ENCODE measurements around the gene AQP1. TPM values are rescaled to one million over a fixed set of nuclear protein-coding genes. Genes with fewer than 3 reads are reported as not detected.

Gene AQP1
- total RNA-seq, 1 donor from 2014 or later: 243 TPM

DNA sequence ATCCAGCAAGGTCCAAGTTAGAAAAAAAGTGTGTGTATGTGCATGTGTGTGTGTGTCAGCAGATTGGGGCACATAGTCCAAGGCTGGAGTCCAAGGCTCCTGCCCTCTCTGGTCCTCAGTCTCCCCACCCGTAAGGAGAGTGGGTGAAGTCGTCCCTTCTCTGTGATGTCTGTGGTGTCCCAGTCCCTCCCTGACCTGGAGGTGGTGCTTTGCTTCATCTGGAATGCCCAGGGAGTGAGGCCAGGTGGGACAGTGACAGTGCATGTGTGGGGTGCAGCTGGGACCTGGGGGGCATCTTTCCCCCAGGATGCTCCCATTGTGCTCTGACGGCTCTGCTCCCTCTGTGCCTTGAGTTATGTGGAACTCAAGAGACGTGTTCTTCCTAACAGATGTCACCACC is 18.0 kb downstream of the AQP1 start:
- intact Hi-C loops (cut with DNase I): no loop called here
- no peak overlapping the region for H3K27ac ChIP-seq
- H3K4me1 ChIP-seq: no peaks in the 10 kb centered on the region
- H3K9me3 ChIP-seq: no peaks in the 10 kb centered on the region
- no peak for DNase-seq (ENCODE audit: extremely low spot score in 2 of 2)
- TF ChIP-seq POLR2A (IDR thresholded peaks at IDR 0.05) (no peak), POLR2AphosphoS5 (IDR thresholded peaks at IDR 0.05; ENCODE audit: insufficient read depth in 1 of 2, low read depth in 1 of 2) (no peak)
- TF ChIP-seq, protein P1, sequence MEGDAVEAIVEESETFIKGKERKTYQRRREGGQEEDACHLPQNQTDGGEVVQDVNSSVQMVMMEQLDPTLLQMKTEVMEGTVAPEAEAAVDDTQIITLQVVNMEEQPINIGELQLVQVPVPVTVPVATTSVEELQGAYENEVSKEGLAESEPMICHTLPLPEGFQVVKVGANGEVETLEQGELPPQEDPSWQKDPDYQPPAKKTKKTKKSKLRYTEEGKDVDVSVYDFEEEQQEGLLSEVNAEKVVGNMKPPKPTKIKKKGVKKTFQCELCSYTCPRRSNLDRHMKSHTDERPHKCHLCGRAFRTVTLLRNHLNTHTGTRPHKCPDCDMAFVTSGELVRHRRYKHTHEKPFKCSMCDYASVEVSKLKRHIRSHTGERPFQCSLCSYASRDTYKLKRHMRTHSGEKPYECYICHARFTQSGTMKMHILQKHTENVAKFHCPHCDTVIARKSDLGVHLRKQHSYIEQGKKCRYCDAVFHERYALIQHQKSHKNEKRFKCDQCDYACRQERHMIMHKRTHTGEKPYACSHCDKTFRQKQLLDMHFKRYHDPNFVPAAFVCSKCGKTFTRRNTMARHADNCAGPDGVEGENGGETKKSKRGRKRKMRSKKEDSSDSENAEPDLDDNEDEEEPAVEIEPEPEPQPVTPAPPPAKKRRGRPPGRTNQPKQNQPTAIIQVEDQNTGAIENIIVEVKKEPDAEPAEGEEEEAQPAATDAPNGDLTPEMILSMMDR (IDR thresholded peaks at IDR 0.05): no peak
- H3K27me3 ChIP-seq: no peaks in the 10 kb centered on the region
- H3K4me3 ChIP-seq: no peak overlapping the region
- no peaks in the 10 kb centered on the region for H3K36me3 ChIP-seq

- H3K4me1 ChIP-seq: no peaks in the 10 kb centered on the region
- H3K36me3 ChIP-seq: no peaks in the 10 kb centered on the region
- no peak overlapping the region for H3K27ac ChIP-seq
- H3K27me3 ChIP-seq: no peaks in the 10 kb centered on the region
- DNase-seq (ENCODE audit: extremely low spot score in 2 of 2): no peak
- H3K9me3 ChIP-seq: no peaks in the 10 kb centered on the region
- intact Hi-C loops (cut with DNase I): no loop called here
- no peak overlapping the region for H3K4me3 ChIP-seq
- TF ChIP-seq, protein P1 (IDR thresholded peaks at IDR 0.05): no peak
- TF ChIP-seq POLR2AphosphoS5 (IDR thresholded peaks at IDR 0.05; ENCODE audit: insufficient read depth in 1 of 2, low read depth in 1 of 2) (no peak), POLR2A (IDR thresholded peaks at IDR 0.05) (no peak)
Observed at GRCh38 chr7:30930621-30931020, 19.0 kb downstream of the AQP1 start.

DNA sequence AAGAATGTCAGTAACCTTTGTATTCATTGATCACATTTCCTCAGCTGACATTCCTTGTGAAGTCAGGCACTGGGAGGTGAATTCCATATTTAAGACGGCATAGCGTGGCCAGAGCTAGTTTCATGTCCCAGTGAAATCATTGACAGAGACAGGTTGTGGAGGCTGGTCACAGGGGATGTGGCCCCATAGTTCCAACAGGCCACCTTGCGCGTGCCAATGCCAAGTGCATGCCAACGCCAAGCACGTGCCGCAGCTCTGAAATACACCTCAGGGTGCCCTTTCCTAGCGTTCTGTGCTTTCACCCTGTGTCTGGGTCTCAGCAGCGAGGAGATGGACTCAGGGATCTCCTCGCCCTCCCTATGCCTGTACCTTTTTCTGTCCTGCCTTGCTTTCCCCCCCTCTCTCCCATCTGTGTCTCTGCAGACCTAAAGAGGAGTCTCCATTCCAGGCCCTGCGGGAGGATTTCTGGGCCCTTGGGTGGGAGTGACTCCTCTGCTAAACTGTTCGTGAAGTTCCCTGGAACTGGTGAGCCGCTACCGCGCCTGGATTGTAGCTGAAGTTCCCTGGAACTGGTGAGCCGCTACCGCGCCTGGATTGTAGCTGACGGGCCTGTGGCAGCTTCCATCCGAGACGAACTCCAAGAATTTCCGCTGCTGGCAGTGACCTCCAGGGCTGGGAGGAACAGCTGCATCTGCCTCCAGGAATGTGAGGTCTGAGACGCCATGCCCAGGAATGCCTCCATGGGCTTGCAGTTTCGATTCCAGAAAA is 19.7 kb downstream of the AQP1 start:
- Histone ChIP-seq H3K36me3 (no peaks in the 10 kb centered on the region), H3K27me3 (no peaks in the 10 kb centered on the region), H3K9me3 (no peaks in the 10 kb centered on the region), H3K4me1 (no peaks in the 10 kb centered on the region), H3K27ac (no peak overlapping the region), H3K4me3 (no peak overlapping the region)
- intact Hi-C loops (cut with DNase I): no loop called here
- TF ChIP-seq, protein P1 (IDR thresholded peaks at IDR 0.05): no peak
- TF ChIP-seq POLR2A (IDR thresholded peaks at IDR 0.05) (no peak), POLR2AphosphoS5 (IDR thresholded peaks at IDR 0.05; ENCODE audit: insufficient read depth in 1 of 2, low read depth in 1 of 2) (no peak)
- DNase-seq (ENCODE audit: extremely low spot score in 2 of 2): no peak

DNA sequence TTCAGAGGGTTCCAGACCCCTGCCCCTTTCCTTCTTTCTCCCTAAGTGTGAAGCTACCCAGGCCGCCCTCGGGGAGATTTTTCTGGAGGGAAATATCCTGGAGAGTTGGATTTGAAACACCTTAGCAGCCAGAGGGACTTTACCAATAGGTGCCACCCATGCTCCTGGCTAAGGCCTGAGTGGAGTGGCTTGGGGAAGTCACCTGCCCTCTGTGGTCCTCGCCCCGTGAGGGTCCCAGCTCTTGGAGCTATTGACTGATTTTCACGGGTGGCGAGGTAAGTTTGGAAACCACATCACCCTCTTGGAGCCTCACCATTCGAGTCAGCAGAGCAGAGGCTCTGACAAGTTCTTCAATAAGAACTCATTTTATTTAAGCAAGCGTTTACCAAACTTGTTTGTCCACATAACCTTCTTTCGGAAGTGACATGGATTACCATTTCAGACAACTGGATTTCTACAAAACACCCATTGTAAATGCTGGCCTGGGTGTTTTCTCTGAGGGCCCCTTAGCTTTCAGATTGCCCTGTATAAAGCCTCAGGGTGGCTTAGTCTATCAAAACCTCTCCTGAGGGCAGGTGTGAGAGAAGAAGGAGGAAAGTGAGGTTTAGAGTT is 20.4 kb downstream of the AQP1 start:
- Histone ChIP-seq H3K36me3 (no peaks in the 10 kb centered on the region), H3K27me3 (no peaks in the 10 kb centered on the region), H3K4me3 (no peak overlapping the region), H3K9me3 (no peaks in the 10 kb centered on the region), H3K27ac (no peak overlapping the region), H3K4me1 (no peaks in the 10 kb centered on the region)
- no peak for DNase-seq (ENCODE audit: extremely low spot score in 2 of 2)
- intact Hi-C loops (cut with DNase I): no loop called here
- TF ChIP-seq POLR2A (IDR thresholded peaks at IDR 0.05) (no peak), POLR2AphosphoS5 (IDR thresholded peaks at IDR 0.05; ENCODE audit: insufficient read depth in 1 of 2, low read depth in 1 of 2) (no peak)
- TF ChIP-seq, protein P1 (IDR thresholded peaks at IDR 0.05): no peak

DNA sequence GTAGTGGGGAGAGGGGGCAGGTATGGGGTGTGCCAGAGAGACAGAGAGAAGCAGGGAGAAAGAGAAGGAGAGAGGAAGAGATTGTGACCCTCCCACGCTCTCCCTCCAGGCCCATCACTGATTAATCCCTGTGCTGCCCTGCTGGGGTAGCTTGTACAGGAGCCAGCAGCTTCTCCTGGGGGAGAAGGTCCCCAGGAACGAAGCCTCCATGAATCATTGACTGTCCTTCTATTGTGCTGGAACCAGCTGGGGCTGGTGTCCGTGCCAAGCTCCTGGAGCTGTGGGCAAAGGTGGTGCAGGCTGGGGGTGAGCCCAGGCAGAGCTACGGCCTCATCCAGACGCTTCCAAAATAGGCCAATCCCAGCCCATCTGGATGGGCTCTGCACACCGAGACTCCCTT is 20.9 kb downstream of the AQP1 start:
- TF ChIP-seq, protein P1 (IDR thresholded peaks at IDR 0.05): no peak
- TF ChIP-seq POLR2AphosphoS5 (IDR thresholded peaks at IDR 0.05; ENCODE audit: insufficient read depth in 1 of 2, low read depth in 1 of 2) (no peak), POLR2A (IDR thresholded peaks at IDR 0.05) (no peak)
- DNase-seq (ENCODE audit: extremely low spot score in 2 of 2): peak in 1 of 2 donors; percentile 90
- Histone ChIP-seq H3K27me3 (no peaks in the 10 kb centered on the region), H3K27ac (no peak overlapping the region), H3K4me3 (no peak overlapping the region), H3K9me3 (no peaks in the 10 kb centered on the region), H3K36me3 (no peaks in the 10 kb centered on the region), H3K4me1 (no peaks in the 10 kb centered on the region)
- intact Hi-C loops (cut with DNase I): no loop called here
